GM19043 (cell line): Measurements from ENCODE around the gene MINDY4B.

Experiments
- ATAC-seq: cut with Tn5 transposase; IDR thresholded peaks from one replicate; pipeline ENCODE4 v1.9.1; 2021; ENCODE audit warnings: low read depth; ENCODE audit not compliant: unreplicated experiment

Gene MINDY4B

GRCh38 chr3:150848864-150849263, 56.4 kb downstream of the MINDY4B start:
- ATAC-seq: no peak

GRCh38 chr3:150847433-150847832, 57.8 kb downstream of the MINDY4B start:
- ATAC-seq: no peak

- no peak for ATAC-seq
Observed at GRCh38 chr3:150844484-150844883, 60.8 kb downstream of the MINDY4B start.

- no peak for ATAC-seq
Observed at GRCh38 chr3:150843241-150843640, 62.0 kb downstream of the MINDY4B start.

- ATAC-seq: no peak
Observed at GRCh38 chr3:150840802-150841515, 64.3 kb downstream of the MINDY4B start.

GRCh38 chr3:150830745-150831144, 74.5 kb downstream of the MINDY4B start:
- no peak for ATAC-seq

- ATAC-seq: no peak
Observed at GRCh38 chr3:150830094-150830681, 75.1 kb downstream of the MINDY4B start.

- no peak for ATAC-seq
Observed at GRCh38 chr3:150829408-150829807, 75.8 kb downstream of the MINDY4B start.

GRCh38 chr3:150828997-150829396, 76.2 kb downstream of the MINDY4B start:
- no peak for ATAC-seq

- ATAC-seq: no peak
Observed at GRCh38 chr3:150828261-150828660, 77.0 kb downstream of the MINDY4B start.

- ATAC-seq: no peak
Observed at GRCh38 chr3:150826466-150827282, 78.6 kb downstream of the MINDY4B start.

GRCh38 chr3:150825916-150826377, 79.3 kb downstream of the MINDY4B start:
- no peak for ATAC-seq

GRCh38 chr3:150825192-150825915, 79.9 kb downstream of the MINDY4B start:
- ATAC-seq: no peak

- ATAC-seq: no peak
Observed at GRCh38 chr3:150823277-150823676, 82.0 kb downstream of the MINDY4B start.

GRCh38 chr3:150822636-150823035, 82.6 kb downstream of the MINDY4B start:
- ATAC-seq: no peak
